ENCODE data around the gene GPLD1. TPM values are rescaled to one million over a fixed set of nuclear protein-coding genes. Genes with fewer than 3 reads are reported as not detected.
"Not testable (repeated sequence)": the region's sequence is repeated elsewhere in the genome, so short reads cannot be mapped to it uniquely, and the experiment has no call there.

GPLD1 gene
- total RNA-seq, 2 experiments from 2014 or later: 0.52 to 0.74 TPM

DNA sequence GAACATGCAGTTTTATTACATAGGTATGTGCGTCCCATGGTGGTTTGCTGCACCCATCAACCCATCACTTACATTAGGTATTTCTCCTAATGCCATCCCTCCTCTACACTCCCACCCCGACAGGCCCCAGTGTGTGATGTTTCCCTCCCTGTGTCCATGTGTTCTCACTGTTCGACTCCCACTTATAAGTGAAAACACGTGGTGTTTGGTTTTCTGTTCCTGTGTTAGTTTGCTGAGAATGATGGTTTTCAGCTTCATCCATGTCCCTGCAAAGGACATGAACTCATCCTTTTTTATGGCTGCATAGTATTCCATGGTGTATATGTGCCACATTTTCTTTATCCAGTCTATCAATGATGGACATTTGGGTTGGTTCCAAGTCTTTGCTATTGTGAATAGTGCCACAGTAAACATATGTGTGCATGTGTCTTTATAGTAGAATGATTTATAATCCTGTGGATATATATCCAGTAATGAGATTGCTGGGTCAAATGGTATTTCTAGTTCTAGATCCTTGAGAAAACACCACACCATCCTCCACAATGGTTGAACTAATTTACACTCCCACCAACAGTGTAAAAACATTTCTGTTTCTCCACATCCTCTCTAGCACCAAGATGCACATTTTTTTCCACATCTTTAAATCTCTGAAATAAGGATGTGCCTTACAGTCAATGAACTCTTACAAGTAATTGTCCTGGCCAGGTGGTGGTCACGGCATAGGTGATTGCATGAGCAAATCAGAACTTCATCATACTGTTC lies 104.8 kb downstream of the GPLD1 start:
- CTCF ChIA-PET; H3K36me3 Mint-ChIP-seq (ENCODE audit: low read depth); H3K27ac Mint-ChIP-seq; H3K4me3 Mint-ChIP-seq; H3K27me3 Mint-ChIP-seq (ENCODE audit: low read depth); DNase-seq; H3K4me1 Mint-ChIP-seq (ENCODE audit: low read depth); H3K9me3 Mint-ChIP-seq; intact Hi-C loops (cut with micrococcal nuclease): not testable (repeated sequence)

DNA sequence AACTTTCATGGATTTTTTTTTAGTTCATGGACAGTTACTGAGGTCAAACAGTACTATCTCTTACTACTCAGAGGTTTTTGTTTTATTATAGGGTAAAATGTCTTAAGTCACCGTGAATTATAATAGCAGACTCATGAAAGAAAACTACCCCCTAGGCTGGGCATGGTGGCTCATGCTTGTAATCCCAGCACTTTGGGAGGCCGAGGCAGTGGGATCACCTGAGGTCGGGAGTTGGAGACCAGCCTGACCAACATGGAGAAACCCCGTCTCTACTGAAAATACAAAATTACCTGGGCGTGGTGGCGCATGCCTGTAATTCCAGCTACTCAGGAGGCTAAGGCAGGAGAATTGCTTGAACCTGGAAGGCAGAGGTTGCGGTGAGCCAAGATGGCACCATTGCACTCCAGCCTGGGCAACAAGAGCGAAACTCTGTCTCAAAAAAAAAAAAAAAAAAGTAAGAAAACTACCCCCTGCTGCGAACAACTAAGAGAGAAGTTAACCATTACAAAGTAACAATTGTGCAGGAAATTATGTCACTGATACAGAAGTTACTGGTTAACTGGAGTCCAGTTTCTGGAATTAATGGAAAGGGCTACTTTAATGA lies 106.4 kb downstream of the GPLD1 start:
- CTCF ChIA-PET; DNase-seq; H3K27me3 Mint-ChIP-seq (ENCODE audit: low read depth); H3K27ac Mint-ChIP-seq; intact Hi-C loops (cut with micrococcal nuclease); H3K4me3 Mint-ChIP-seq; H3K4me1 Mint-ChIP-seq (ENCODE audit: low read depth); H3K9me3 Mint-ChIP-seq; H3K36me3 Mint-ChIP-seq (ENCODE audit: low read depth): not testable (repeated sequence)

DNA sequence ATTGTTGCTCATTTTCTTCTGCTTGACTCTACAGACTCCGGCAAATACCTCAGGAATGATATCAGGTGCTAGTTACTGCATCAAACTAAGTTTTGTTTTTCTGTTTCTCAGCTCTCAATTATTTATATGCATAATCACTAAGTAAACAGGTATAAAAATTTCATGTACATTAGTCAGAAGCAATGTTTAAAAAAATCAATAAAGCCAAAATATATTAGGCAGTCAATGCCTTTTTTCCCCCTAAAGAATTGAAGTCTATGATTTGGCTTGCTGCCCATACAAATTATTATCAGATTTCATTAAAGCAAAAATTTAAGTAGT lies 107.2 kb downstream of the GPLD1 start:
- intact Hi-C loops (cut with micrococcal nuclease): no loop called here
- Mint-ChIP-seq H3K4me3 (no peak overlapping the region), H3K4me1 (ENCODE audit: low read depth) (no peaks in the 10 kb centered on the region), H3K36me3 (ENCODE audit: low read depth) (no peaks in the 10 kb centered on the region), H3K27me3 (ENCODE audit: low read depth) (peaks cover 2% of the 10 kb centered on the region), H3K27ac (no peak overlapping the region), H3K9me3 (peaks cover 1% of the 10 kb centered on the region)
- no peak for DNase-seq
- CTCF ChIA-PET: no interaction called here

DNA sequence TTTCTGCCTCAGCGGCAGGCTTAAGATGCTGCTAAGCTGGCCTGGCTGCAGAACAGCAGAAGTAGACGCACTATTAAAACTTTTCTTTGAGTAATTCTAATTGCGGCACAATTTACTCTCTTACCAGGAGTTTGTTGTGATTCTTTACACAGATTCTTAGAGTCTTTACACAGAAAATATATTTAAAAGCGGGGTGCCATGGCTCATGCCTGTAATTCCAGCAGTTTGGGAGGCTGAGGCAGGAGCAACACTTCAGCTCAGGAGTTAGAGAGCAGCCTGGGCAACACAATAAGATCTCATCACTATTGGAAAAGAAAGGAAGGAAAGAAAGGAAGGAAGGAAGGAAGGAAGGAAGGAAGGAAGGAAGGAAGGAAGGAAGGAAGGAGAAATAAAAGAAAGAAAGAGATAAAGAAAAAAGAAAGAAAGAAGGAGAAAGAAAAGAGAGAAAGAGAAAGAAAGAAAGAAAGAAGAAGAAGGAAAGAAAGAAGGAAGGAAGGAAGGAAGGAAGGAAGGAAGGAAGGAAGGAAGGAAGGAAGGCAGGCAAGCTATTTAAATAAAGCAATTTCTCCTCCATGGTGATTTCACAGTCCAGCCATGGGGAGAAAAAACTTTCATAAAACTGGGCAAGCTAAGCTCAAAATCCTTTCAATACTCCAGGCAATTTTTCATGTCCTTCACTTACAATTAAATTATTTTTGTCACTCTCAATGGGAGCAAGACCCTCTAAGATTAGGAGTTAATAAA lies 107.7 kb downstream of the GPLD1 start:
- Mint-ChIP-seq H3K36me3 (ENCODE audit: low read depth) (no peaks in the 10 kb centered on the region), H3K9me3 (peaks cover 1% of the 10 kb centered on the region), H3K4me3 (no peak overlapping the region), H3K27me3 (ENCODE audit: low read depth) (peaks cover 2% of the 10 kb centered on the region), H3K4me1 (ENCODE audit: low read depth) (no peaks in the 10 kb centered on the region), H3K27ac (no peak overlapping the region)
- CTCF ChIA-PET: no interaction called here
- intact Hi-C loops (cut with micrococcal nuclease): no loop called here
- no peak for DNase-seq

DNA sequence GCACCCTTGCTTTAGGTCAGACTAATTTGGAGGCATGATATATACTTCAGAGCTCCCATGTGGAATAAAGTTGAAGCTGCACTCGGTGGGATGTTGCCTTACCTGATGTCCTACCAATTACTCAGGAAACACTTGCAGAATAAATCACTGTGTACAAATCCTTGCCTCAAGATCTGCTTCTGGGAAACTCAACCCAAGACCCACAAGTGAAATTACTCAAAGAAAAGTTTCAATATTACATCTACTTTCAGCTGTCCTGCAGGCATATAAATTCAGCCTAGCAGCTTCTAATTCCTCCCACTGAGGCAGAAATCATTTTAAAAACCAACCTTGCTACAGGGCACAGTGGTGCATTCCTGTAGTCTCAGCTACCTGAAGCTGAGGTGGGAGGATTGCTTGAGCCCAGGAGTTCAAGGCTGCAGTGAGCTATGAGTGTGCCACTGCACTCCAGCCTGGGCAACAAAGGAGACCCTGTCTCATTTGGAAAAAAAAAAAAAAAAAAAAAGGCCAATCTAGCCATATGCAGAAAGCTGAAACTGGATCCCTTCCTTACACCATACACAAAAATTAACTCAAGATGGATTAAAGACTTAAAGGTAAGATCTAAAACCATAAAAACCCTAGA lies 110.8 kb downstream of the GPLD1 start:
- H3K27me3 Mint-ChIP-seq (ENCODE audit: low read depth): peaks cover 2% of the 10 kb centered on the region
- no peak overlapping the region for H3K4me3 Mint-ChIP-seq
- intact Hi-C loops (cut with micrococcal nuclease): no loop called here
- DNase-seq: no peak
- CTCF ChIA-PET: no interaction called here
- no peaks in the 10 kb centered on the region for H3K4me1 Mint-ChIP-seq (ENCODE audit: low read depth)
- H3K36me3 Mint-ChIP-seq (ENCODE audit: low read depth): no peaks in the 10 kb centered on the region
- H3K9me3 Mint-ChIP-seq: peaks cover 1% of the 10 kb centered on the region
- H3K27ac Mint-ChIP-seq: no peak overlapping the region

Other genes with a start within 250 kb of the GPLD1 start
- not detected for gene DCDC2, start 131.5 kb downstream of the GPLD1 start, total RNA-seq
- 10 to 100 TPM; 18.9 to 19.8 TPM for gene MRS2, start 86.6 kb downstream of the GPLD1 start, total RNA-seq
- 10 to 100 TPM; 15.8 to 16.8 TPM for gene ALDH5A1, start 5.4 kb upstream of the GPLD1 start, total RNA-seq
- gene KIAA0319, start 156.6 kb upstream of the GPLD1 start, total RNA-seq: under 1 TPM; 0.07 to 0.10 TPM
- 10 to 100 TPM; 41.5 to 44.2 TPM for gene TDP2, start 177.3 kb upstream of the GPLD1 start, total RNA-seq
- 10 to 100 TPM; 34.0 to 36.1 TPM for gene ACOT13, start 177.5 kb upstream of the GPLD1 start, total RNA-seq
- gene C6orf62, start 229.6 kb upstream of the GPLD1 start, total RNA-seq: 100 to 1,000 TPM; 110 to 112 TPM

Measured in activated naive CD4-positive, alpha-beta T cell treated with anti-CD3 and anti-CD28 coated beads for 36 hours (primary cell).